Islet of Langerhans (tissue), 1 donor: Measurements from ENCODE around the gene RHOV.

Source experiments
- FAIRE-seq: peaks from one replicate; lab custom pipeline; 2011; peaks lifted over from hg19 to GRCh38; lab: Jason Lieb, UNC

The RHOV gene

GRCh38 chr15:40904552-40905201 is 30.6 kb upstream of the RHOV start:
- FAIRE-seq = no peak

DNA sequence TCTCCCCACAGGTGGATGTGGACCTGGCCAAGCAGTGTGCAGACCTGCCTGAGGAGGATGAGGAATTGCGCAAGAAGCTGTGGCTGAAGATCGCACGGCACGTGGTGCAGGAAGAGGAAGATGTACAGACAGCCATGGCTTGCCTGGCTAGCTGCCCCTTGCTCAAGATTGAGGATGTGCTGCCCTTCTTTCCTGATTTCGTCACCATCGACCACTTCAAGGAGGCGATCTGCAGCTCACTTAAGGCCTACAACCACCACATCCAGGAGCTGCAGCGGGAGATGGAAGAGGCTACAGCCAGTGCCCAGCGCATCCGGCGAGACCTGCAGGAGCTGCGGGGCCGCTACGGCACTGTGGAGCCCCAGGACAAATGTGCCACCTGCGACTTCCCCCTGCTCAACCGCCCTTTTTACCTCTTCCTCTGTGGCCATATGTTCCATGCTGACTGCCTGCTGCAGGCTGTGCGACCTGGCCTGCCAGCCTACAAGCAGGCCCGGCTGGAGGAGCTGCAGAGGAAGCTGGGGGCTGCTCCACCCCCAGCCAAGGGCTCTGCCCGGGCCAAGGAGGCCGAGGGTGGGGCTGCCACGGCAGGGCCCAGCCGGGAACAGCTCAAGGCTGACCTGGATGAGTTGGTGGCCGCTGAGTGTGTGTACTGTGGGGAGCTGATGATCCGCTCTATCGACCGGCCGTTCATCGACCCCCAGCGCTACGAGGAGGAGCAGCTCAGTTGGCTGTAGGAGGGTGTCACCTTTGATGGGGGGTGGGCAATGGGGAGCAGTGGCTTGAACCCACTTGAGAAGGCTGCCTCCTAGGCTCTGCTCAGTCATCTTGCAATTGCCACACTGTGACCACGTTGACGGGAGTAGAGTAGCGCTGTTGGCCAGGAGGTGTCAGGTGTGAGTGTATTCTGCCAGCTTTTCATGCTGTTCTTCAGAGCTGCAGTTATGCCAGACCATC is 28.8 kb upstream of the RHOV start:
- no peak for FAIRE-seq

DNA sequence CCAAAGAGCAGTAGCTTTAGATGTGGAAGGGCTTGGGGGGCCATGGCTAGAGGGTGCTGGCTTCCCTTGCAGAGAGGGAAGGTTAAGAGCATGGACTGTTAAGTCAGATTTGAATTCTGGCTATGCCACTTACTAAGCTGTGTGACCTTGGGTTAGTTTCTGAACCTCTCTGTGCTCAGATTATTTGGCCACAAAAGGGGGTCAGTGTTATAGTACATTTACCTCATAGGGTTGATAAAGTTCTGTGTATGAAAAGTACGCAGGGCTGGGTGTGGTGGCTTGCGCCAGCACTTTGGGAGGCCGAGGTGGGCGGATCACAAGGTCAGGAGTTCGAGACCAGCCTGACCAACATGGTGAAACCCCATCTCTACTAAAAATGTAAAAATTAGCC is 27.0 kb upstream of the RHOV start:
- FAIRE-seq = no peak

GRCh38 chr15:40900256-40901052 is 26.4 kb upstream of the RHOV start:
- FAIRE-seq = no peak

- FAIRE-seq = no peak
Observed at GRCh38 chr15:40899536-40900207, 25.6 kb upstream of the RHOV start.

- no peak for FAIRE-seq
Observed at GRCh38 chr15:40894681-40895448, 20.8 kb upstream of the RHOV start.

DNA sequence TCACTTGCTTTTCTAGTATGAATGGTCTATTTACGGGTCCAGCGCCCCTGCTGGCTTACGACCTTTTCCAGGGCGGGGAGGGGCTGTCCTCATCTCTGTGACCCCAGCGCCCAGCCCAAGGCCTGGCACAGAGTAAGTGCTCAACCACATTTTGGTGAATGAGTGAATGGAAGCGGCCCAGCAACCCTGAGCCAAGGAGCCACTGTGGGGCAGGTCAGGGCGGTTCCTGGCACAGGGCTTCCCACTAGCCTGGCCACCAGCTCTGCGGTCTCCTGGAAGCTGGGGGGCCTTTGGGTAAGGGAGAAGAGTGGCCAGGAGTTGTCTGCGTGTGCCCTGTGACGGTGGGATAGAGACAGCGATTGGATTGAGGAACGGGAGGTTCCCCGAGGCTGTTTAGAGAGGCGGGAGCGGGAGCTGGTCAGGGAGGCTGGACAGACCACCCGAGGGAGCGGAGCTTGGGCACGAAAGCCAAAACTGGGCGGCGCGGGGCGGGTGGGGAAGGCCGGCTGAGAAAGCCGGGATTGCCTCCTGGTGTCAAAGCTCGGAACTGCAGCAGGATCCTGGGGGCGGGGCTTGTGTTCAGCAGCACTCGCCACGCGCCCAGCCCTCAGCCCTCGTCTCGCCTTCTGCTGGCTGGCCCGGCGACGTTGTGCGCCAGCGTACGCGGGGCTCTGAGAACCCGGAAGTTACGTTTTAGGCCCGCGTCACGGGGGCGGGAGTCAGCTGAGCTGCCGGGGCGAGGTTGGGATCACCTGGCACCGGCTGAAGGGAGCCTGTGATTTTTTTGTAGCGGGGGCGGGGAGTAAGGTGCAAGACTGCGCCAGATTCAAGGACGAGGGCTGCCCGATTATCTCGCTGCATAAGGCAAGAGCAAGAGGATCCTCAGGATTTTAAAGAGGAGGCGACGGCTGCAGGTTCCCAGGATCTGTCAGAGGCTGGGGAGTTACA is 20.0 kb upstream of the RHOV start, which contains the start of gene VPS18:
Gene VPS18 (plus strand): TSS at position 718 of the 948 bp plus-strand sequence. CDS start 319 bp downstream, outside the sequence.
- no peak for FAIRE-seq

DNA sequence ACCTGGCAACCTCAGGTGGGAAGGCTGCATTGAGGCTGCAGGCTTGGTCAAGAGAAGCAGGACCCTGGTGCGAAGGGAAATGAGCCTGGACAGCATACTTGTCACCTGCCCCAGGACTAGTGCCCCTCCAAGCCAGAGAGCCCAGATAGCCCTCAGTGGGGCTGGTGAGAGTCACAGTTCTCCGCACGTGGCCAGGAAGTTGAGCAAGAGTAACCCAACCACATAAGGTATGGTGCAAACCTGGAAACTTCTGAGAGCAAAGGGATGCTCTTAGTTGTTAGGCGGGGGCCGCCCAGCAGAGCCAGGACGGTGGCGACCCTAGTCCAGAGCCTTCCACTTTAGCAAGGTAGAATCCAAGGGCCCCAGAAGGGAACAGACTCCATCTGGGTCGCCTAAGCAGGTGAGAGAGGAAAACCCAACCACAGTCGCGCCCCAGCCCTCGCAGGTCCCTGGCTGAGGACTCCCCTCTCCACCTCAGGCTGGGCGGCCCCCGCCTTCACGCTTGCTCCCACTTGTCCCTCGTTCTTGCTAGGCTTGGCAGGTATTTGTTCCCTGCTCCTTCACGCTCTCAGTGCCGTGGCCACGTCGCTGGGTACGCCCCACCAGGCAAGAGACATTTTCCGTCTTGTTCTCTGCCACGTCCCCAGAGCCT is 19.1 kb upstream of the RHOV start:
- FAIRE-seq = no peak

DNA sequence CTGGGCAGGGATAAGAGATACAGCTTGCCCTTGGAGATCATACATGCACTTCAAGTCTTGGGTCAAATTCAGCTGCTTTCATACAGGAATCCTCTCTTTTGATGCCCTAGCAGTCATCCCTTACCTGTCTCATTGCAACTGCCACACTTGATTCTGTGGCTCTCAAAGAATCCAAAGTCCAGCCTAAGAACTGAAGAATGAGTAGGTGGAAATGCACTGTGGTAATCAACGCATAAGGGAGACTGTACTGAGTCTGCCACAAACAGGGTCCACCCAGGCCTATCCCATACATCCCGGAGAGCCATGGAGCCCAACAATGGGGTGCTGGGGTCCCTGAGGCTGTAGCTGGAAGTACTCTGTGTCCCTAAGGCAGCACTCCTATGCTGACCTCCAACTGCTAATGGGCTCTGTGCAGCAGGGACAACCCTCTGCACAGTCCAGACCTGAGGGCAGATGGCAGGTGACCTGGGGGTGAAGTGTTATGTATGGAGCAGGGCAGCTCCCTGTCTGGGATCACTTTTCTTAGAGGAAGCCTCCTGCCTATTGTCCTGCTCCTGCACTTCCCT is 18.5 kb upstream of the RHOV start:
- no peak for FAIRE-seq

- no peak for FAIRE-seq
Observed at GRCh38 chr15:40891810-40892446, 17.9 kb upstream of the RHOV start.

- FAIRE-seq = no peak
Observed at GRCh38 chr15:40891138-40891537, 17.1 kb upstream of the RHOV start.

DNA sequence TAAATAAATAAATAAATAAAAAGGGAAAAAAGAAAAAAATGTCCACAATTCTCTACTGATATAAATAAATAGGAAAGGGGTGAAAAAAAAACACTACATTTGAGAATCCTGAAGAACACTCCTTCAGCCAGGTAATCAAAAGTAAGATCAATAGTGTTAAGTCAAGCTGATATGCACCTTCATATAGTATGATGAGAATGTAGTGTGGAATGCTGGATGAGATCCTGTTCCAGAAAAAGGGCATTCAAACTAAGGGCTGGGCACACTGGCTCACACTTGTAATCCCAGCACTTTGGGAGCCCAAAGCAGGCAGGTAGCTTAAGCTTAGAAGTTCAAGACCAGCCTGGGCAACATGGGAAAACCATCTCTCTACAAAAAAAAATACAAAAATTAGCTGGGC is 15.1 kb upstream of the RHOV start:
- FAIRE-seq = no peak

DNA sequence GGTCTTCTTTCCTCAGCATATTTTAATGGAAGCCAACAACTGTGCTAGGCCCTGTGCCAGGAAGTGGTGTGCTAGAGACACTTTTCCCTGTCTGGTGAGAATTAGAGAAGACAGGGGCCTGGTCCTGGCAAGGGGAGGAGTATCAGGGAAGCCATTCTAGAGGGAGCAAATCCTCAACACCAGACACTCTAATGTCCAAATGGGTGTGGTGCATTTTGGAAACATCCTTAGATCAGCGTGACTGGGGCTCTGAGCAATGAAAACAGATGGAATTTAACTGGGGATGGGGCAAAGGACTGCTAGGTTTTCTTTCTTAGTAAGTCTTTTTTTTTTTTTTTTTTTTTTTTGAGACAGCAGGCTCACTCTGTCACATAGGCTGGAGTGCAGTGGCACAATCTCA is 12.6 kb upstream of the RHOV start:
- no peak for FAIRE-seq

DNA sequence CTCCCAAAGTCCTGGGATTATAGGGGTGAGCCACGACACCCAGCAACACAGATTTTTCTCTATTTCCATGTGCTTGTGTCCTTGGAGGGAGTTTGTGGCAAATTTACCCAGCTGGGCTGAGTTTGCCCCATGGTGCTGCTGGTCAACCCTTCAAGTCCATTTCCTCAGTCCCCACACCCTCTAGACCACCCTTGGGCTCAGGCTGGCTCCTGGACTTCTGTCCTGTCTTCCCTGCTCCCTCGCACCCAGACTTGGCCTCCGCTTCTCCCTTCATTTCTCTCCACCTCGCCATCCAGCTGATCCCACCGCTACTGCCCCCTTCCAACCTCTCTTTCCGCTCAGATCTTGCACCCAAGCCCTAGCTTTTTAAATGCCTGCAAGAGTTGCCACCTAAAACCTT is 7.3 kb upstream of the RHOV start:
- FAIRE-seq = no peak

DNA sequence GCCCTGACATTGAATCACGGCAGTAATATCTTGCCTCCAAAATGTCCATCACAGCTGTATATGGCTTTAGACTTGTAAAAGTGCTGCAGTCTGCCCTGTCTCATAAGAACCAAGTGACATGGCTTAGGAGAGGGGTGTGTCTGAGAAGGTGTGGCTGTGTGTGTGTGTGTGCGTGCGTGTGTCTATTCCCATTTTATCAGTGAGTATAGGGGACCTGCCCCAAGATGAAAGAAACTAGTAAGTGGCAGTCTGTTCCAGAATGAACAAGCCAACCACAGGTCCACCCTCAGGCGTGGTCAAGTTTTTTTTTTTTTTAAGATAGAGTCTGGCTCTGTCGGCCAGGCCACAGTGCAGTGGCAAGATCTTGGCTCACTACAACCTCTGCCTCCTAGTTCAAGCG is 5.6 kb upstream of the RHOV start:
- no peak for FAIRE-seq

GRCh38 chr15:40878785-40879184 is 4.8 kb upstream of the RHOV start:
- no peak for FAIRE-seq

DNA sequence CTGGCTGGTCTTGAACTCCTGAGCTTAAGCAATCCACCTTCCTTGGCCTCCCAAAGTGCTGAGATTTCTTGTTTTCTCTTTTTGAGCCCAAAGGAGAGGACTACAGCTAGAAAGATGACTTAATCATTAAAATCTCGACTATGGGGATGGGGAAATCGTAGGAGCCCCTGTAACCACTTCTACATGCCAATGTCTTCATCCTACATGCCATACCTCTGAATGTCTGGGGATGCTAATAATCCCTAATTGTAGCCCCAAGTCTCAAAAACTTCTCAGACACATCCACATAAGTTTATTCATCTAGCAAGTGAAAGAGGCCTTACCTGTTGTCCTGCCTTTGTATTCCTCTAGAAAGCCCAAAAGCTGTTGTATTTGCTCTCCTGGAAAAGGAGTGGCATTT is 3.7 kb upstream of the RHOV start:
- FAIRE-seq = no peak

- FAIRE-seq = no peak
Observed at GRCh38 chr15:40875991-40876730, 2.1 kb upstream of the RHOV start.
